Measurements from ENCODE around the gene MMP25.

Gene MMP25

GRCh38 chr16:3019594-3020246 lies 26.6 kb upstream of the MMP25 start:
- Histone ChIP-seq H3K4me3 (replicated peaks; ENCODE audit: low read depth, low read length) (peak overlapping the region; percentile 58), H3K27me3 (replicated peaks; ENCODE audit: control insufficient read depth, insufficient read depth, low read length) (no peaks in the 10 kb centered on the region; the same call in 1 of the 2 replicates), H3K36me3 (ENCODE audit: control insufficient read depth, insufficient read depth, low read length) (no peaks in the 10 kb centered on the region)
- TF ChIP-seq CTCF (IDR thresholded peaks at IDR 0.05; ENCODE audit: insufficient read depth, low read length, poor library complexity, severe bottlenecking) = no peak
- DNase-seq (ENCODE audit: extremely low read depth, insufficient read length) = no peak

- Histone ChIP-seq H3K36me3 (ENCODE audit: control insufficient read depth, insufficient read depth, low read length) (no peaks in the 10 kb centered on the region), H3K27me3 (replicated peaks; ENCODE audit: control insufficient read depth, insufficient read depth, low read length) (no peaks in the 10 kb centered on the region; the same call in 1 of the 2 replicates), H3K4me3 (replicated peaks; ENCODE audit: low read depth, low read length) (peak within 1 kb of the TSS; percentile 58)
- TF ChIP-seq CTCF (IDR thresholded peaks at IDR 0.05; ENCODE audit: insufficient read depth, low read length, poor library complexity, severe bottlenecking) = no peak
- peak; percentile 84 for DNase-seq (ENCODE audit: extremely low read depth, insufficient read length)
Measured at GRCh38 chr16:3020247-3020603, 26.1 kb upstream of the MMP25 start, which contains the start of gene TNFRSF12A. TNFRSF12A (plus strand) TSS chr16:3020368; CDS start chr16:3020398, 30 bp downstream.

- Histone ChIP-seq H3K4me3 (replicated peaks; ENCODE audit: low read depth, low read length) (peak overlapping the region; percentile 56), H3K27me3 (replicated peaks; ENCODE audit: control insufficient read depth, insufficient read depth, low read length) (no peaks in the 10 kb centered on the region; the same call in 1 of the 2 replicates), H3K36me3 (ENCODE audit: control insufficient read depth, insufficient read depth, low read length) (no peaks in the 10 kb centered on the region; the same call in none of the 2 replicates)
- DNase-seq (ENCODE audit: extremely low read depth, insufficient read length) = no peak
- TF ChIP-seq CTCF (IDR thresholded peaks at IDR 0.05; ENCODE audit: insufficient read depth, low read length, poor library complexity, severe bottlenecking) = no peak
Measured at GRCh38 chr16:3020604-3021448, 25.5 kb upstream of the MMP25 start.

- H3K36me3 ChIP-seq (ENCODE audit: control insufficient read depth, insufficient read depth, low read length) = peaks cover 8% of the 10 kb centered on the region
- TF ChIP-seq CTCF (IDR thresholded peaks at IDR 0.05; ENCODE audit: insufficient read depth, low read length, poor library complexity, severe bottlenecking) = peak; percentile 50
- H3K27me3 ChIP-seq (replicated peaks; ENCODE audit: control insufficient read depth, insufficient read depth, low read length) = no peaks in the 10 kb centered on the region; the same call in 1 of the 2 replicates
- H3K4me3 ChIP-seq (replicated peaks; ENCODE audit: low read depth, low read length) = peak overlapping the region; percentile 56
- peak; percentile 79 for DNase-seq (ENCODE audit: extremely low read depth, insufficient read length)
Measured at GRCh38 chr16:3021449-3022207, 24.7 kb upstream of the MMP25 start.

DNA sequence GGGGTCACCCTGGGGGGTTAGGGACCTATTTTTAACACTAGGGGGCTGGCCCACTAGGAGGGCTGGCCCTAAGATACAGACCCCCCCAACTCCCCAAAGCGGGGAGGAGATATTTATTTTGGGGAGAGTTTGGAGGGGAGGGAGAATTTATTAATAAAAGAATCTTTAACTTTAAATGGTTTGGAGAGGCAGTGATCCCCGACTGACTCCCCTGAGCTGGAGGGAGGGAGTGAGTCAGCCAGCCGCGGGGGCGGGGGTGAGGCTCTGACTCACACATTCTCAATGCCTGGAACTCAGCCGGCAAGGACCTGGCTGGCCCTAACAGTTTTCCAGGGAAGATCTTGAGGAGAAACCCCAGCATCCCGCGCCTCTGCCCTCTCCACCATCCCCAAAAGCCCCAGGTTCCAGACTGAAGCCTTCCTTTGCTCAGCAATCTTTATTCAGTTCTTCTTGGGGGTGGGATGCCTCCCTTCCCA lies 24.1 kb upstream of the MMP25 start:
- peaks cover 14% of the 10 kb centered on the region for H3K36me3 ChIP-seq (ENCODE audit: control insufficient read depth, insufficient read depth, low read length)
- H3K4me3 ChIP-seq (replicated peaks; ENCODE audit: low read depth, low read length) = no peak overlapping the region
- no peaks in the 10 kb centered on the region for H3K27me3 ChIP-seq (replicated peaks; ENCODE audit: control insufficient read depth, insufficient read depth, low read length)
- no peak for TF ChIP-seq CTCF (IDR thresholded peaks at IDR 0.05; ENCODE audit: insufficient read depth, low read length, poor library complexity, severe bottlenecking)
- no peak for DNase-seq (ENCODE audit: extremely low read depth, insufficient read length)

All from GM06990 (cell line).